B cell (primary cell): ENCODE data around the gene FSTL3.
"Not testable (repeated sequence)": the region's sequence is repeated elsewhere in the genome, so short reads cannot be mapped to it uniquely, and the experiment has no call there.

ENCODE experiments used
- CTCF ChIP-seq: fragments of 200-600 bp; IDR thresholded peaks from one replicate; pipeline ENCODE4 v1.8.0; 2022; ENCODE audit warnings: antibody characterized with exemption, mild to moderate bottlenecking
- EZH2 ChIP-seq: IDR thresholded peaks from 2 replicates; pipeline ENCODE4 v1.6.1; 2012; ENCODE audit warnings: borderline replicate concordance, low read depth, mild to moderate bottlenecking, moderate library complexity, low read length; ENCODE audit not compliant: insufficient read depth, poor library complexity, severe bottlenecking

- not testable (repeated sequence) for TF ChIP-seq EZH2, CTCF
These were observed 23.7 kb downstream of the FSTL3 start for GRCh38 chr19:699885-700284.
